Transverse colon (tissue), 3 donors: ENCODE data around the gene HSPB7.

Source experiments
- POLR2A ChIP-seq: fragments of 450-650 bp; IDR thresholded peaks from one replicate; pipeline ENCODE4 v1.6.1; 2016; ENCODE audit warnings: antibody characterized with exemption, mild to moderate bottlenecking, moderate library complexity
- TF ChIP-seq, protein P1 (sequence below), 5 experiments: fragments of 200-600 bp in 3 of 5; fragments of 450-650 bp in 2 of 5; sonication (generic) in 3 of 5; IDR thresholded peaks; 1 replicate in 2 of 5; 2 replicates in 3 of 5; pipeline ENCODE4 v1.5.1; 2016 to 2017; ENCODE audit warnings: antibody characterized with exemption in 5 of 5, inconsistent platforms in 3 of 5, mild to moderate bottlenecking in 2 of 5, moderate library complexity in 1 of 5

DNA sequence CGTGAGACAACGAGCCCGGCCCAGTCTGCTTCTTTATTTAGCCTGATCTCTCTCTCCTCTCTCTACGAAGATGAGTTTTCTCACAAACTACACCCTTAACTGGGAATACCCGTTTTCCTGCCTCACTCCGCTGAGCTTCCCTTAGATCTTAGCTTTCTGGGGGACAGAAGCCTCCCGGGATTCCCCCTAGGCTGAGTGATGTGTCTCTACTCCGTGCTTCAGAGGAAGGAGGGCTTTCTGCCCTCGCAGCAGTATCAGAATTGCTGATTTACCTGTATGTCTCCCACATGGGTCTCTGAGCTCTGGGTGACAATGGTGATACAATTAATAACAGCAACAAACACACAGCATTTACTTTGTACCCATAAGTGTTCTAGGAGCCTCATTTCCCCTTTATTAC, 43.0 kb downstream of the HSPB7 start:
- TF ChIP-seq POLR2A: no peak
- TF ChIP-seq, protein P1, sequence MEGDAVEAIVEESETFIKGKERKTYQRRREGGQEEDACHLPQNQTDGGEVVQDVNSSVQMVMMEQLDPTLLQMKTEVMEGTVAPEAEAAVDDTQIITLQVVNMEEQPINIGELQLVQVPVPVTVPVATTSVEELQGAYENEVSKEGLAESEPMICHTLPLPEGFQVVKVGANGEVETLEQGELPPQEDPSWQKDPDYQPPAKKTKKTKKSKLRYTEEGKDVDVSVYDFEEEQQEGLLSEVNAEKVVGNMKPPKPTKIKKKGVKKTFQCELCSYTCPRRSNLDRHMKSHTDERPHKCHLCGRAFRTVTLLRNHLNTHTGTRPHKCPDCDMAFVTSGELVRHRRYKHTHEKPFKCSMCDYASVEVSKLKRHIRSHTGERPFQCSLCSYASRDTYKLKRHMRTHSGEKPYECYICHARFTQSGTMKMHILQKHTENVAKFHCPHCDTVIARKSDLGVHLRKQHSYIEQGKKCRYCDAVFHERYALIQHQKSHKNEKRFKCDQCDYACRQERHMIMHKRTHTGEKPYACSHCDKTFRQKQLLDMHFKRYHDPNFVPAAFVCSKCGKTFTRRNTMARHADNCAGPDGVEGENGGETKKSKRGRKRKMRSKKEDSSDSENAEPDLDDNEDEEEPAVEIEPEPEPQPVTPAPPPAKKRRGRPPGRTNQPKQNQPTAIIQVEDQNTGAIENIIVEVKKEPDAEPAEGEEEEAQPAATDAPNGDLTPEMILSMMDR (IDR thresholded peaks at IDR 0.05): no peak
